Measurements from ENCODE around the gene MPP3.

DNA sequence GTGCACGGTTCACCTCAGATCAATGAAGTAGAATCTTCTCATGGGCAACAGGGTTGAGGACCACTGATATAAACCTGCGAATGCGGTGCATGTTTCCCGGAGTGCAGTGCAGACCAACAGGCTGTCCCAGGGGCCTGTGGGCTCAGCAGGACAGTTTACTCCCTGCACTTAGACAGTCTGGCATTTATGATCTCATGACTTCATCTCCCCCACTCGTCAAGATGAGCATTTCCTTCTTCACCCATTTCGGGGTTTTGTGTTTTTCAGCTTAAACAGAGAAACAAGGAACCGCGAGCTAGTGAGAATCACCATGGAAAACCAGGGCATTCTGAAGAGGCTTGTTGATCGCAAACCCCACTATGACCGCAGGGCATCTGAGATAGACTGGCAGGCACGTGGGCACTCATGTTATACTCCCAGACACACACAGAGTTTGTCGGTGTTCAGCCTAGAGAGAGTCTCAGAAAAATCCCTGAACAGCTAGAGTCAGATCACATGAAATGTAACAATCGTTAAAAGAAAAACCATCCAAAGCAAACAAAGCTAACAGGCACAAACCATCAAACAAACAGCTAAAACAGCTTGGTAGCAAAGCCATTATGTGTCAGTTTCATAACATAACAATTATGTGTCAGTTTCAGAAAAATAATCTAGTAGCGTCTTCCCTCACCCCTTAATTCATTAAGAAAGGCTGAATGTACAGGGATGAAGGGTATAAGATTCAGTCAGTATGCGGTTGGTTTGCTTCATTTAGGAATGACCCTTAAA is 49.8 kb downstream of the MPP3 start:
- TF ChIP-seq, protein P1, sequence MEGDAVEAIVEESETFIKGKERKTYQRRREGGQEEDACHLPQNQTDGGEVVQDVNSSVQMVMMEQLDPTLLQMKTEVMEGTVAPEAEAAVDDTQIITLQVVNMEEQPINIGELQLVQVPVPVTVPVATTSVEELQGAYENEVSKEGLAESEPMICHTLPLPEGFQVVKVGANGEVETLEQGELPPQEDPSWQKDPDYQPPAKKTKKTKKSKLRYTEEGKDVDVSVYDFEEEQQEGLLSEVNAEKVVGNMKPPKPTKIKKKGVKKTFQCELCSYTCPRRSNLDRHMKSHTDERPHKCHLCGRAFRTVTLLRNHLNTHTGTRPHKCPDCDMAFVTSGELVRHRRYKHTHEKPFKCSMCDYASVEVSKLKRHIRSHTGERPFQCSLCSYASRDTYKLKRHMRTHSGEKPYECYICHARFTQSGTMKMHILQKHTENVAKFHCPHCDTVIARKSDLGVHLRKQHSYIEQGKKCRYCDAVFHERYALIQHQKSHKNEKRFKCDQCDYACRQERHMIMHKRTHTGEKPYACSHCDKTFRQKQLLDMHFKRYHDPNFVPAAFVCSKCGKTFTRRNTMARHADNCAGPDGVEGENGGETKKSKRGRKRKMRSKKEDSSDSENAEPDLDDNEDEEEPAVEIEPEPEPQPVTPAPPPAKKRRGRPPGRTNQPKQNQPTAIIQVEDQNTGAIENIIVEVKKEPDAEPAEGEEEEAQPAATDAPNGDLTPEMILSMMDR (IDR thresholded peaks at IDR 0.05; ENCODE audit: low read depth, low read length), result no peak
- TF ChIP-seq EZH2phosphoT487 (IDR thresholded peaks at IDR 0.05; ENCODE audit: low read depth), result no peak
